ENCODE results near the gene CHMP3.

- no peak for TF ChIP-seq GATA2 (IDR thresholded peaks at IDR 0.05; ENCODE audit: low read depth, low read length)
- no peak for TF ChIP-seq GATA3 (IDR thresholded peaks at IDR 0.05; ENCODE audit: low read depth, low read length)
These were observed 55.6 kb downstream of the CHMP3 start for GRCh38 chr2:86507600-86507999.
